Calu3 (cell line): ENCODE results near the gene TNFRSF18. TPM values are rescaled to one million over a fixed set of nuclear protein-coding genes. Genes with fewer than 3 reads are reported as not detected.

Experiments
- BruUV-seq: library from RNA; stranded (reverse); fragments of 400-500 nt; replicated peaks from 2 replicates; lab custom pipeline; 2021; lab: Mats Ljungman, UMichigan
- CTCF ChIA-PET: fragments of 300-600 bp; sonication (Branson Sonifier 250); formaldehyde crosslinking; loops from one replicate; lab custom pipeline; 2022; ENCODE audit warnings: antibody characterized with exemption; lab: Charles Lee
- DNase-seq: peaks from one replicate; pipeline ENCODE4 v3.0.0; 2022
- H3K27ac Mint-ChIP-seq: one replicate; pipeline ENCODE4 v1.8.0; 2022; ENCODE audit warnings: mixed read lengths; ENCODE audit not compliant: unreplicated experiment
- H3K27me3 Mint-ChIP-seq: one replicate; pipeline ENCODE4 v1.8.0; 2022; ENCODE audit warnings: mixed read lengths; ENCODE audit not compliant: unreplicated experiment
- H3K36me3 Mint-ChIP-seq: one replicate; pipeline ENCODE4 v1.8.0; 2022; ENCODE audit warnings: mild to moderate bottlenecking, moderate library complexity, mixed read lengths; ENCODE audit not compliant: insufficient read depth, unreplicated experiment
- H3K4me1 Mint-ChIP-seq: one replicate; pipeline ENCODE4 v1.8.0; 2022; ENCODE audit warnings: mild to moderate bottlenecking, low read depth, mixed read lengths; ENCODE audit not compliant: unreplicated experiment
- H3K4me3 Mint-ChIP-seq: one replicate; pipeline ENCODE4 v1.8.0; 2022; ENCODE audit warnings: mild to moderate bottlenecking, low read depth, moderate library complexity, mixed read lengths; ENCODE audit not compliant: unreplicated experiment
- H3K9me3 Mint-ChIP-seq: one replicate; pipeline ENCODE4 v1.8.0; 2022; ENCODE audit warnings: low read depth, mixed read lengths; ENCODE audit not compliant: unreplicated experiment
- CTCF ChIP-seq: fragments of 200-600 bp; IDR thresholded peaks from one replicate; pipeline ENCODE4 v1.8.0; 2022; ENCODE audit warnings: antibody characterized with exemption; ENCODE audit not compliant: unreplicated experiment
- intact Hi-C: fragments of 100-400 bp; cut with micrococcal nuclease; formaldehyde crosslinking; loops from one replicate; pipeline ENCODE4 v1.10.0; 2022; ENCODE audit not compliant: unreplicated experiment
- total RNA-seq: library from RNA; stranded (reverse); gene quantifications from 2 replicates; pipeline ENCODE4 v1.2.3, GENCODE V29; 2022

Gene TNFRSF18
- total RNA-seq, 1 experiment from 2014 or later, result not detected

DNA sequence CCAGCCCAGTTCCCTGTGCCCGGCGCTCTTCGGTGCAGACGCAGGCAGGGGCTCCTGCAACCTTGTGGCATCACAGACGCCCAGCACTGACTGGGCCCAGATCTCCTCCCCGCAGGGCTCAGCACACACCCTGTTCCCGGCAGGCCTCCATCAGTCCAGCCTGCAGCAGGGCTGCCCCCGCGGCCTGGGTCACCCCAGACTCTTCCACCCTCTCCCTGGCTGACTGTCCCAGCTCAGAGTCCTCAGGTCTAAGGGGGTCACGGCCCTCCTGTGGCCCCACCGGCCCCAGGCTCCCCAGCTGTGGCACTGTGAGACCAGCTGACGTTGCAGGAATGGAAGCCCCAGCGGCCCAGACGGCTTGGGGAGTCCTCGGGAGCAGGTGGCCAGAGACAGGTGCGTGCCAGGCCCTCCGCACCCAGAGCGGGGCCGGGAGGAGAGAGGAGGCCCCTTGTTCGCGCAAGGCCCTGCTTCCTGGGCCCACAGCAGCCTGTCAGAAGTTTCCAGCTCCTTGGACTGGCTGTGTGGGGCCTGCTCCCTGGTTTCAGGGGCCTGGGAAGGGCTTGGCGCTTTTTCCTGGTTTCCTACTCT lies 29.9 kb upstream of the TNFRSF18 start:
- peaks cover 8% of the 10 kb centered on the region for H3K4me1 Mint-ChIP-seq
- CTCF ChIA-PET, result interaction anchor here (0.6 kb wide), 1 partner anchor 110 kb away, joined by 4 read pairs; no protein-coding TSS in a partner anchor

GRCh38 chr1:1235016-1235744 lies 28.8 kb upstream of the TNFRSF18 start:
- intact Hi-C loops, result loop anchor here (10.0 kb wide), 1 partner anchor 70 kb away; no protein-coding TSS in a partner anchor
- no peak for TF ChIP-seq CTCF
- no peak for DNase-seq
- Mint-ChIP-seq H3K9me3 (no peaks in the 10 kb centered on the region), H3K4me3 (no peak overlapping the region), H3K27me3 (no peaks in the 10 kb centered on the region), H3K27ac (peak overlapping the region; percentile 25), H3K4me1 (peaks cover 8% of the 10 kb centered on the region), H3K36me3 (peaks cover 73% of the 10 kb centered on the region)
- CTCF ChIA-PET, result interaction anchor here (0.5 kb wide), 1 partner anchor 596 kb away, joined by 5 read pairs; no protein-coding TSS in a partner anchor
- BruUV-seq, result no TSS peak

More for the DNA sequence above, 29.9 kb upstream of the TNFRSF18 start:
- Mint-ChIP-seq H3K36me3 (peaks cover 62% of the 10 kb centered on the region), H3K27me3 (no peaks in the 10 kb centered on the region), H3K27ac (no peak overlapping the region), H3K9me3 (no peaks in the 10 kb centered on the region), H3K4me3 (no peak overlapping the region)
- no peak for TF ChIP-seq CTCF
- BruUV-seq, result no TSS peak
- intact Hi-C loops, result loop anchor here (10.0 kb wide), 1 partner anchor 71 kb away; no protein-coding TSS in a partner anchor
- DNase-seq, result no peak

GRCh38 chr1:1234180-1234808 lies 27.9 kb upstream of the TNFRSF18 start:
- intact Hi-C loops, result loop anchor here (10.0 kb wide), 1 partner anchor 69 kb away; no protein-coding TSS in a partner anchor
- Mint-ChIP-seq H3K27me3 (no peaks in the 10 kb centered on the region), H3K27ac (peak overlapping the region; percentile 25), H3K9me3 (no peaks in the 10 kb centered on the region), H3K36me3 (peaks cover 68% of the 10 kb centered on the region), H3K4me3 (peak overlapping the region; percentile 36), H3K4me1 (peaks cover 15% of the 10 kb centered on the region)
- CTCF ChIA-PET, result interaction anchor here (0.5 kb wide), 1 partner anchor 597 kb away, joined by 5 read pairs; no protein-coding TSS in a partner anchor
- no peak for TF ChIP-seq CTCF
- no TSS peak for BruUV-seq
- DNase-seq, result no peak

DNA sequence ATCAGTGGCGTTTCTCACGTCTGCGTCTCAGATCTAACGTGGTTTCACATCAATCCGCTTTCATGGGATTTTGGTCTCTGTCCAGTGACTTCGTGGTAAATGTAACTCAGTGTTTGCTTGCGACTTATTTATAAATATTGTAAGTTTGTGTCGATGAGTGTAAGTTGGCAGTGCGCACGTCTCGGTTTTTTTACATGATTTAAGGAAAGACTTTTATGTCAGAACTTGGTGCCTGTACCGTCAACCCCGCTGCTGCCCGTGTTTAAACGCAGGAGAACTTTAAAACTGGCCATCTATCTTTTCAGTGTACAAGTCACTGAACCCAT lies 27.1 kb upstream of the TNFRSF18 start:
- BruUV-seq, result no TSS peak
- Mint-ChIP-seq H3K27me3 (no peaks in the 10 kb centered on the region), H3K27ac (peak overlapping the region; percentile 76), H3K9me3 (no peaks in the 10 kb centered on the region), H3K36me3 (peaks cover 61% of the 10 kb centered on the region), H3K4me1 (peaks cover 16% of the 10 kb centered on the region), H3K4me3 (peak overlapping the region; percentile 36)
- TF ChIP-seq CTCF, result no peak
- DNase-seq, result no peak
- CTCF ChIA-PET, result no interaction called here
- intact Hi-C loops, result loop anchor here (10.0 kb wide), 1 partner anchor 69 kb away; no protein-coding TSS in a partner anchor
